Stomach smooth muscle (tissue), 2 donors: Measurements from ENCODE around the gene USP37.

ENCODE experiments used
- H3K27ac ChIP-seq: one replicate; pipeline ENCODE4 v1.7.0; 2013; ENCODE audit warnings: mild to moderate bottlenecking, low read length, inconsistent platforms
- H3K27me3 ChIP-seq, 2 donors: one replicate each; pipeline ENCODE4 v1.7.0; 2013; ENCODE audit warnings: low read length in 2 of 2; ENCODE audit not compliant: insufficient read depth in 2 of 2, control insufficient read depth in 1 of 2
- H3K36me3 ChIP-seq, 2 donors: one replicate each; pipeline ENCODE4 v1.7.0; 2013; ENCODE audit warnings: low read length in 2 of 2; ENCODE audit not compliant: control insufficient read depth in 2 of 2, insufficient read depth in 2 of 2
- H3K4me1 ChIP-seq: one replicate; pipeline ENCODE4 v1.7.0; 2013; ENCODE audit warnings: low read length; ENCODE audit not compliant: control insufficient read depth, insufficient read depth
- H3K4me3 ChIP-seq, 2 donors: one replicate each; pipeline ENCODE4 v1.7.0; 2013; ENCODE audit warnings: low read length in 2 of 2
- H3K9ac ChIP-seq, 2 donors: one replicate each; pipeline ENCODE4 v1.7.0; 2013; ENCODE audit warnings: low read length in 2 of 2, mild to moderate bottlenecking in 1 of 2
- H3K9me3 ChIP-seq, 2 donors: one replicate each; pipeline ENCODE4 v1.7.0; 2013; ENCODE audit warnings: low read length in 2 of 2; ENCODE audit not compliant: control insufficient read depth in 2 of 2
- donor health status: healthy.
- donor health status: Pancreatic carcinoma.

USP37 gene

GRCh38 chr2:218430721-218431120 lies 137.4 kb downstream of the USP37 start:
- H3K9ac ChIP-seq: no peak overlapping the region
- H3K36me3 ChIP-seq: no peaks in the 10 kb centered on the region
- no peaks in the 10 kb centered on the region for H3K4me1 ChIP-seq
- H3K27ac ChIP-seq: no peak overlapping the region
- H3K4me3 ChIP-seq: no peak overlapping the region
- peaks cover 0 to 3% of the 10 kb centered on the region in 2 donors for H3K27me3 ChIP-seq
- no peaks in the 10 kb centered on the region for H3K9me3 ChIP-seq

GRCh38 chr2:218429911-218430692 lies 138.0 kb downstream of the USP37 start:
- H3K9ac ChIP-seq: no peak overlapping the region
- no peaks in the 10 kb centered on the region for H3K4me1 ChIP-seq
- no peak overlapping the region for H3K4me3 ChIP-seq
- no peaks in the 10 kb centered on the region for H3K9me3 ChIP-seq
- H3K27ac ChIP-seq: no peak overlapping the region
- no peaks in the 10 kb centered on the region for H3K36me3 ChIP-seq
- peaks cover 0 to 3% of the 10 kb centered on the region in 2 donors for H3K27me3 ChIP-seq

GRCh38 chr2:218428846-218429558 lies 139.1 kb downstream of the USP37 start:
- no peaks in the 10 kb centered on the region for H3K36me3 ChIP-seq
- no peak overlapping the region for H3K27ac ChIP-seq
- H3K9me3 ChIP-seq: no peaks in the 10 kb centered on the region
- no peaks in the 10 kb centered on the region for H3K4me1 ChIP-seq
- no peak overlapping the region for H3K9ac ChIP-seq
- no peak overlapping the region for H3K4me3 ChIP-seq
- H3K27me3 ChIP-seq: peaks cover 0 to 3% of the 10 kb centered on the region in 2 donors

GRCh38 chr2:218427741-218428140 lies 140.4 kb downstream of the USP37 start:
- Histone ChIP-seq H3K9ac (no peak overlapping the region), H3K27ac (no peak overlapping the region), H3K9me3 (no peaks in the 10 kb centered on the region), H3K4me1 (no peaks in the 10 kb centered on the region), H3K36me3 (no peaks in the 10 kb centered on the region), H3K4me3 (no peak overlapping the region), H3K27me3 (peaks cover 0 to 3% of the 10 kb centered on the region in 2 donors)

- no peak overlapping the region for H3K27ac ChIP-seq
- peaks cover 0 to 3% of the 10 kb centered on the region in 2 donors for H3K27me3 ChIP-seq
- no peaks in the 10 kb centered on the region for H3K36me3 ChIP-seq
- H3K9ac ChIP-seq: no peak overlapping the region
- no peak overlapping the region for H3K4me3 ChIP-seq
- H3K4me1 ChIP-seq: no peaks in the 10 kb centered on the region
- H3K9me3 ChIP-seq: no peaks in the 10 kb centered on the region
Observed at GRCh38 chr2:218425531-218425930, 142.6 kb downstream of the USP37 start.

- Histone ChIP-seq H3K27me3 (no peaks in the 10 kb centered on the region), H3K4me1 (no peaks in the 10 kb centered on the region), H3K4me3 (no peak overlapping the region), H3K27ac (no peak overlapping the region), H3K9me3 (no peaks in the 10 kb centered on the region), H3K9ac (no peak overlapping the region), H3K36me3 (no peaks in the 10 kb centered on the region)
Observed at GRCh38 chr2:218423584-218423983, 144.6 kb downstream of the USP37 start.

GRCh38 chr2:218422403-218423086 lies 145.6 kb downstream of the USP37 start:
- Histone ChIP-seq H3K9me3 (no peaks in the 10 kb centered on the region), H3K4me3 (no peak overlapping the region), H3K9ac (no peak overlapping the region), H3K27me3 (no peaks in the 10 kb centered on the region), H3K27ac (no peak overlapping the region), H3K36me3 (no peaks in the 10 kb centered on the region), H3K4me1 (no peaks in the 10 kb centered on the region)

GRCh38 chr2:218421027-218421426 lies 147.1 kb downstream of the USP37 start:
- Histone ChIP-seq H3K9me3 (no peaks in the 10 kb centered on the region), H3K4me3 (no peak overlapping the region), H3K27ac (no peak overlapping the region), H3K4me1 (no peaks in the 10 kb centered on the region), H3K27me3 (no peaks in the 10 kb centered on the region), H3K9ac (no peak overlapping the region), H3K36me3 (no peaks in the 10 kb centered on the region)

GRCh38 chr2:218419630-218420216 lies 148.4 kb downstream of the USP37 start:
- H3K27me3 ChIP-seq: no peaks in the 10 kb centered on the region
- H3K9ac ChIP-seq: no peak overlapping the region
- no peaks in the 10 kb centered on the region for H3K36me3 ChIP-seq
- no peak overlapping the region for H3K4me3 ChIP-seq
- H3K27ac ChIP-seq: no peak overlapping the region
- no peaks in the 10 kb centered on the region for H3K4me1 ChIP-seq
- no peaks in the 10 kb centered on the region for H3K9me3 ChIP-seq

- no peaks in the 10 kb centered on the region for H3K9me3 ChIP-seq
- H3K27me3 ChIP-seq: no peaks in the 10 kb centered on the region
- no peaks in the 10 kb centered on the region for H3K36me3 ChIP-seq
- H3K9ac ChIP-seq: no peak within 1 kb of the TSS
- no peaks in the 10 kb centered on the region for H3K4me1 ChIP-seq
- no peak within 1 kb of the TSS for H3K27ac ChIP-seq
- H3K4me3 ChIP-seq: no peak within 1 kb of the TSS
Observed at GRCh38 chr2:218418717-218419458, 149.3 kb downstream of the USP37 start, which contains the start of gene VIL1. TSS of gene VIL1 (plus strand) at chr2:218419123. CDS start at chr2:218423779, 4,656 bp downstream.
